Right atrium auricular region (tissue), 2 donors: Measurements from ENCODE around the gene ZCCHC8. TPM values are rescaled to one million over a fixed set of nuclear protein-coding genes. Genes with fewer than 3 reads are reported as not detected.
"Not testable (repeated sequence)": the region's sequence is repeated elsewhere in the genome, so short reads cannot be mapped to it uniquely, and the experiment has no call there.

ENCODE experiments used
- DNase-seq: peaks from one replicate; pipeline ENCODE4 v3.0.0-alpha.2; 2019; ENCODE audit warnings: low spot score
- H3K27ac ChIP-seq, 2 donors: fragments of 200-600 bp; sonication (generic); 1 replicate in 1 of 2; 2 replicates in 1 of 2; pipeline ENCODE4 v1.5.1; 2016 to 2019
- H3K27me3 ChIP-seq, 2 donors: fragments of 200-600 bp; sonication (generic); one replicate each; pipeline versions ENCODE4 v1.5.1 to v1.6.0; 2017 to 2019
- H3K36me3 ChIP-seq: fragments of 200-600 bp; sonication (generic); one replicate; pipeline ENCODE4 v1.5.1; 2016
- H3K4me1 ChIP-seq, 2 donors: fragments of 200-600 bp; sonication (generic); one replicate each; pipeline versions ENCODE4 v1.5.1 to v1.6.0; 2017 to 2019
- H3K4me3 ChIP-seq, 2 donors: fragments of 200-600 bp; sonication (generic); 1 replicate in 1 of 2; 2 replicates in 1 of 2; pipeline ENCODE4 v1.5.1; 2017 to 2019; ENCODE audit warnings: mild to moderate bottlenecking in 1 of 2, moderate library complexity in 1 of 2
- H3K9me3 ChIP-seq, 2 donors: fragments of 200-600 bp; sonication (generic); one replicate each; pipeline ENCODE4 v1.5.1; 2019
- CTCF ChIP-seq, 2 donors: fragments of 200-600 bp; sonication (generic); IDR thresholded peaks; one replicate each; pipeline ENCODE4 v1.5.1; 2019; ENCODE audit warnings: antibody characterized with exemption in 2 of 2
- total RNA-seq, 2 donors: library from RNA; depleted of rRNA; stranded (reverse); fragments of >200 nt; gene quantifications; one replicate each; pipeline ENCODE4 v1.1.0, GENCODE V29; 2016

The ZCCHC8 gene
- total RNA-seq, 2 donors from 2014 or later, result 7.5 to 9.6 TPM

- H3K27ac ChIP-seq, result no peak overlapping the region
- no peaks in the 10 kb centered on the region for H3K27me3 ChIP-seq
- no peaks in the 10 kb centered on the region for H3K9me3 ChIP-seq
- no peak for DNase-seq
- no peaks in the 10 kb centered on the region for H3K4me1 ChIP-seq
- no peaks in the 10 kb centered on the region for H3K36me3 ChIP-seq
- no peak overlapping the region for H3K4me3 ChIP-seq
- no peak for TF ChIP-seq CTCF (IDR thresholded peaks at IDR 0.05)
Measured at GRCh38 chr12:122435186-122435585, 65.5 kb downstream of the ZCCHC8 start.

- not testable (repeated sequence) for H3K36me3 ChIP-seq, DNase-seq, H3K4me1 ChIP-seq, H3K27ac ChIP-seq, H3K9me3 ChIP-seq, H3K4me3 ChIP-seq, H3K27me3 ChIP-seq
Measured at GRCh38 chr12:122429043-122429442, 71.7 kb downstream of the ZCCHC8 start.

- Histone ChIP-seq H3K9me3 (no peaks in the 10 kb centered on the region), H3K27ac (no peak overlapping the region), H3K4me3 (no peak overlapping the region), H3K27me3 (no peaks in the 10 kb centered on the region), H3K36me3 (no peaks in the 10 kb centered on the region), H3K4me1 (peaks cover 0 to 11% of the 10 kb centered on the region in 2 donors)
- no peak for TF ChIP-seq CTCF (IDR thresholded peaks at IDR 0.05)
- DNase-seq, result no peak
Measured at GRCh38 chr12:122427403-122427802, 73.3 kb downstream of the ZCCHC8 start.

GRCh38 chr12:122423258-122424165 is 77.2 kb downstream of the ZCCHC8 start:
- Histone ChIP-seq H3K4me1 (peaks cover 0 to 26% of the 10 kb centered on the region in 2 donors), H3K27me3 (no peaks in the 10 kb centered on the region), H3K9me3 (no peaks in the 10 kb centered on the region), H3K4me3 (peak overlapping the region; percentile 54 to 95), H3K27ac (peak overlapping the region; percentile 79 to 83), H3K36me3 (no peaks in the 10 kb centered on the region)
- no peak for TF ChIP-seq CTCF (IDR thresholded peaks at IDR 0.05)
- DNase-seq, result no peak

- peaks cover 0 to 26% of the 10 kb centered on the region in 2 donors for H3K4me1 ChIP-seq
- H3K27ac ChIP-seq, result peak overlapping the region; percentile 79 to 83
- no peak for TF ChIP-seq CTCF (IDR thresholded peaks at IDR 0.05)
- no peaks in the 10 kb centered on the region for H3K36me3 ChIP-seq
- no peaks in the 10 kb centered on the region for H3K9me3 ChIP-seq
- peak overlapping the region; percentile 54 to 95 for H3K4me3 ChIP-seq
- no peaks in the 10 kb centered on the region for H3K27me3 ChIP-seq
- peak; percentile 65 for DNase-seq
Measured at GRCh38 chr12:122422730-122423257, 77.9 kb downstream of the ZCCHC8 start.
